Measurements from ENCODE around the gene HIPK2.

GRCh38 chr7:139560678-139561077 is 217.1 kb downstream of the HIPK2 start:
- no peak for TF ChIP-seq CTCF (IDR thresholded peaks at IDR 0.05)
- no peak for TF ChIP-seq EP300 (IDR thresholded peaks at IDR 0.05)
